ENCODE measurements around the gene TRAF5.
"Not testable (repeated sequence)": the region's sequence is repeated elsewhere in the genome, so short reads cannot be mapped to it uniquely, and the experiment has no call there.

TRAF5 gene

DNA sequence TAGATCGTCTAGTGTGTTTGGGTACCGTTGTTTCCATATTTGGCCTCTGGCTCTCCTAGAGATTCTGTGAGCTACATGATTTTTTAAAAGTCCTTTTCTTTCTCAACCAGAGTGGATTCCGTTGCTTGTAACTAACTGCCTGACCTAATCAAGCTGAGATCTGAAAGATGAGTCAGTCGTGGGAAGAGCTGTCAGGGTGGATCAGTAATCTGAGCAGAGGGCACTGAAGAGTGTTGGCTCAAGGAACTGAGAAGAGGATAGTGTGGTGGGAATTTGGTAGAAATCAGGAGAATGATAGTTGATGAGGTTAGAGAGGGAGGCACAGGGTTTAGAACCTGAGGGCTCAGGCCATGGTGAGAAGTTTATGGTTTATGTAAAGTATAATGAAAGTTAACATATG lies 52.2 kb downstream of the TRAF5 start:
- no peak for DNase-seq (ENCODE audit: low read depth)

GRCh38 chr1:211379446-211379845 lies 52.8 kb downstream of the TRAF5 start:
- DNase-seq (ENCODE audit: low read depth): no peak

- DNase-seq (ENCODE audit: low read depth): no peak
Observed at GRCh38 chr1:211381481-211382181, 55.0 kb downstream of the TRAF5 start.

DNA sequence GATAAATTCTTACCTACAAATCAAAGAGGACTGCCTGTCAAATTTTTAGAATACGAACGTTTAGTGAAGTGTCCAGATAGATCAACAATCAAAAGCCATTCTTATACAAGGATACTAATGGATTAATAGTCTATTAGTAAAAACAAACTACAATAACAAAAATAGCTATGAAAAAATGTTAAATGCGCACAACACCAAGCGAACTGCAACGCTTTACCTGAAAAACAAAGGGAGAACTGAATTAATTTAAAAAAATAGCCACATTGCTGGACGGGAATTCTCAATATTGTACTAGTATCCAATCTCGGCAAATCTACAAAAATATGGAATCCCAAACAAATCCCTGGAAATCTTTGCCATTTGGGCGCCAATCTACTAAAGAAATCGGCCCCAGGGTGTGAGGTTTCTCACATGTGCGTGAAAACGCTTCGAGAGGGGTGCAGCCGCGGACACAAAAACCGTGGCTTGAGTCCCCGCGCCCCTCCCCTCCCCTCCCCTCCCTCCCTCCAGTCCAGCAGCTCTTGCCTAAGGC lies 55.6 kb downstream of the TRAF5 start:
- no peak for DNase-seq (ENCODE audit: low read depth)

DNA sequence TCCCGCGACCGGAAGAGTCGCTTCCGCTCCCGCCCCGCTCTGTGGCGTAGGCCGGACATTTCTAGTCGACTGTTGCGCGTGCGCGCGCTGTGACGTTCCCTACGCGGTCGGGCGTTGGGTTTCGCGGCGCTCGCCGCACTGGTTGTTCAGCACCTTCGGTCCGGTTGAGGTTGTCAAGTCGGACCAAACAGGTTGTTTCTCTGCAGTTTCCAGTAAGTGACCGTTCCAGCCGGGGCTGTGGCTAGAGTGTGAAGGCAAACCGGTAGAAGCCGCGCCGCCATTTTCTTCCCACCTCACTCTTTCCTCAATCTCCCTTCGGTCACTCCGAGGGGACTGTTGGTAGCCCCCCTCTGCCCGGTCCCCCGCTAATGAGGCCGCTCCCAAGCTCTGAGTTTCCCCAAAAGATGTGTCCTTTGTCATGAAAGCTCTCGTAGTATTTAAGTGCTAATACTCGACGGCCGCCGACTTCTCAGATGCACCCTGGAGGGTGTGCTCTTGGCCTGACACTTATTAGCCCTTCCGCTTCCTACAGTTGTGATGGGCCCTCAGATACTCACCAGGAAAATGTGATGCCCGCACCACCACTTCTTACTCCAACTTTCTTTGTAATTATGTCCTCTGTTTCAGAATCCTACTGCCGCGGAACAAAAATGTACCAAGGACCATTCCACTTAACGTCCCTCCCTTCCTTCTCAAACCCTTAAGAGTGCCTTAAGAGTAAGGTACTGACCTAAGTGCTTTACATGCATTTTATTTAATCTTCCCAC lies 56.3 kb downstream of the TRAF5 start:
- peak; percentile 70 for DNase-seq (ENCODE audit: low read depth)

- no peak for DNase-seq (ENCODE audit: low read depth)
Observed at GRCh38 chr1:211384524-211384923, 57.9 kb downstream of the TRAF5 start.

- DNase-seq (ENCODE audit: low read depth): no peak
Observed at GRCh38 chr1:211386921-211387320, 60.3 kb downstream of the TRAF5 start.

DNA sequence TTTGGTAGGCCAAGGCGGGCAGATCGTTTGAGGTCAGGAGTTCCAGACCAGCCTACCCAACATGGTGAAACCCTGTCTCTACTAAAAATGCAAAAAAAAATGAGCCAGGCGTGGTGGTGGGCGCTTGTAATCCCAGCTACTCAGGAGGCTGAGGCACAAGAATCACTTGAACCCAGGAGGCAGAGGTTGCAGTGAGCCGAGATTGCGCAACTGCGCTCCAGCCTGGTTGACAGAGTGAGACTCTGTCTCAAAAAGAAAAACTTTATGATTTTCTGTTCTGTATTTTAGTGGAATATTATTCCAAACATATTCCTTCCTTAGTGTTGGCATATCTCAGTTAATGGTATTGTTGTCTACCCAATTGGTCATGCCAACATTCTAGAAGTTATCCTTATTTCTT lies 64.2 kb downstream of the TRAF5 start:
- not testable (repeated sequence) for DNase-seq (ENCODE audit: low read depth)

GRCh38 chr1:211393203-211393602 lies 66.6 kb downstream of the TRAF5 start:
- DNase-seq (ENCODE audit: low read depth): no peak

- DNase-seq (ENCODE audit: low read depth): not testable (repeated sequence)
Observed at GRCh38 chr1:211398266-211398930, 71.8 kb downstream of the TRAF5 start.

GRCh38 chr1:211399851-211400393 lies 73.3 kb downstream of the TRAF5 start:
- not testable (repeated sequence) for DNase-seq (ENCODE audit: low read depth)

- DNase-seq (ENCODE audit: low read depth): not testable (repeated sequence)
Observed at GRCh38 chr1:211401751-211402150, 75.1 kb downstream of the TRAF5 start.

DNA sequence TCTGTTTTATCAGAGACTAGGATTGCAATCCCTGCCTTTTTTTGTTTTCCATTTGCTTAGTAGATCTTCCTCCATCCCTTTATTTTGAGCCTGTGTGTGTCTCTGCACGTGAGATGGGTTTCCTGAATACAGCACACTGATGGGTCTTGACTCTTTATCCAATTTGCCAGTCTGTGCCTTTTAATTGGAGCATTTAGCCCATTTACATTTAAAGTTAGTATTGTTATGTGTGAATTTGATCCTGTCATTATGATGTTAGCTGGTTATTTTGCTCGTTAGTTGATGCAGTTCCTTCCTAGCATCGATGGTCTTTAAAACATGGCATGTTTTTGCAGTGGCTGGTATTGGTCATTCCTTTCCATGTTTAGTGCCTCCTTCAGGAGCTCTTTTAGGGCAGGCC lies 79.5 kb downstream of the TRAF5 start:
- DNase-seq (ENCODE audit: low read depth): not testable (repeated sequence)

DNA sequence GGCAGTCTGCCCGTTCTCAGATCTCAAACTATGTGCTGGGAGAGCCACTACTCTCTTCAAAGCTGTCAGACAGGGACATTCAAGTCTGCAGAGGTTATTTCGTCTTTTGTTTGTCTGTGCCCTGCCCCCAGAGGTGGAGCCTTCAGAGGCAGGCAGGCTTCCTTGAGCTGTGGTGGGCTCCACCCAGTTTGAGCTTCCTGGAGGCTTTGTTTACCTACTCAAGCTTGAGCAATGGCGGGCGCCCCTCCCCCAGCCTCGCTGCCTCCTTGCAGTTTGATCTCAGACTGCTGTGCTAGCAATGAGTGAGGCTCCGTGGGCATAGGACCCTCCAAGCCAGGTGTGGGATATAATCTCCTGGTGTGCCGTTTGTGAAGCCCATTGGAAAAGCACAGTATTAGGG lies 81.1 kb downstream of the TRAF5 start:
- not testable (repeated sequence) for DNase-seq (ENCODE audit: low read depth)

DNA sequence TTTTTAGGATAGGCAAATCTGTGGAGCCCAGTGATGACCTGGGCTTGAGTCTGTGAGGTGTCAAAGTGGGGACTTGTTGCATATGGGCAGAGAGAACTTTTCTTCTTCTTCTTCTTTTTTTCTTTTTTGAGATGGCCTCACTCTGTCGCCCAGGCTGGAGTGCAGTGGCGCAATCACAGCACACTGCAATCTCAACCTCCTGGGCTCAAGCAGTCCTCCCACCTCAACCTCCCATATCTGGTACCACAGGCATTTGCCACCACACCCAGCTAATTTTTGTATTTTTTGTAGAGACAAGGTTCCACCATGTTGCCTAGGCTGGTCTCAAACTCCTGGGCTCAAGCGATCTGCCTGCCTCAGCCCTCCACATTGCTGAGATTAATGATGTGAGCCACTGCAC lies 85.0 kb downstream of the TRAF5 start:
- DNase-seq (ENCODE audit: low read depth): no peak

DNA sequence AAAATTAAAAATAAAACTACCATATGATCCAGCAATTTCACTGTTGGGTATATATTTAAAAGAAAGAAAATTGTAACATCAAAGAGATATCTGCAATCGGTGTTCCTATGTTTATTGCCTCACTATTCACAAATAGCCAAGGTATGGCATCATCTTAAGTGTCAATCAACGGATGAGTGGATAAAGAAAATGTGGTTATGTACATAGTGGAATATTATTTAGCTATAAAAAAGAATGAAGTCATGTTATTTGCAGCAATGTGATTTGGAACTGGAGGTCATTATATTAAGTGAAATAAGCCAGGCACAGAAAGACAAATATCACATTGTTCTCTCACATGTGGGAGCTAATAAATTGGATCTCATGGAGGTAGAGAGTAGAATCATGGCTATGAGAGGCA lies 89.1 kb downstream of the TRAF5 start:
- DNase-seq (ENCODE audit: low read depth): no peak

DNA sequence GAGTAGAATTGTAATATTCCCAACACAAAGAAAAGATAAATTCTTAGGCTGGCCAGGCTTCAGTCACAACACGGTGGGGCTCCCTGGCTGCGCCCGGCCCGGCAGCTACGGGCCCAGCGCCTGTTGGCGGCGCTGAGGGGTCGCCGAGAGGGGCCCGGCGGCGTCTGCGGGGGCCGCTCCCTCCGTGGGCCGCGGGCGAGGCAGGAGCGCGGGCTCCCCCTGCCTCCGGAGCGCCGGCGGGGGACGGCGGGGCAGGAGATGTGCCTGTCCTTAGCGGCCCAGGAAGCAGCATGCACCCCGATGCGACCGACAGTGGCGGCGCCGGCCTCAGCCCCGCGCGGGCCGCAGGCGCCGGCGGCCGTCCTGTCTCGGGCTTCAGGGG lies 89.6 kb downstream of the TRAF5 start:
- DNase-seq (ENCODE audit: low read depth): peak; percentile 8

DNA sequence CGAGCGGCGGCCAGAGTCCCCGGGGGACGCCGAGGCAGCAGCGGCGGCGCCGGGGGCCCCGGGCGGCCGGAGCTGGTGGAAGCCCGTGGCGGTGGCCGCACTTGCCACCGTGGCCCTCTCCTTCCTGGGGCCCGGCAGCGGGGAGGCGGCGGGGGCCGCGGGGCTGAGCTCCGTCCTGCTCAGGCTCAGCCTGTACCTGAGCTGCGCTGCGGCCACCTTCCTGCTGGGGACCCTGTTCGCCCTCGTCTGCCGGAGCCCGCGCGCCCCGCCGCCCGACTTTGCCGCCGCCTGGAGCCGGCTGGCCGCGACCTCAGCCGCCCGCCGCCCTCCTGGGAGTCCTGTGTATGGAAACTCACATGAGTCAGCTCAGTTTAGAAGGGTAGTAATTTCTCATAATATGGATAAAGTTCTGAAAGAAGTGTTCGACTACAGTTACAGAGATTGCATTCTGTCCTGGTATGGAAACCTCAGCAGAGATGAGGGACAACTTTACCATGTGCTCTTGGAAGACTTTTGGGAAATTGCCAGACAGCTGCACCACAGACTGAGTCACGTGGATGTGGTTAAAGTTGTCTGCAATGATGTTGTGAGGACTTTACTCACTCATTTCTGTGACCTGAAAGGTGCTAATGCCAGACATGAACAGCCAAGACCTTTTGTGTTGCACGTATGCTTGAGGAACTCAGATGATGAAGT lies 90.1 kb downstream of the TRAF5 start:
- peak; percentile 32 for DNase-seq (ENCODE audit: low read depth)

DNA sequence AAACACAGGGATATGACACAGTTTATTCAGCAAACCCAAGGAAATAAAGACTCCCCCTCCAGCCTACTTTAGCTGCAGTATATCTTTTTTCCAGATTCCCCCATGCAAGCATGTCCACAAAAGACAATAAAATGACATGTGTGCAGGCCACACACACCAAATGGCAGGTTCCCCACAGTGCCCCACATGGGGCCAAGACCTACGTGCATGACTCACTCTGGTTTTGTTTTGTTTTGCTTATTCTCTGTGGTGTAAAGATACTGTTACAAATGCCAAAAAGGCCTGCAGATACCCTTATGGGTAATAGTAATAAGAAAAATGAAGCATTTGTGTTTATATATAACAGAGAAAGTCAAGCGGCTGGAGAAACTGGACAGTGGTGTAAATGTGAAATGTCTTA lies 93.8 kb downstream of the TRAF5 start:
- no peak for DNase-seq (ENCODE audit: low read depth)

GRCh38 chr1:211420845-211421454 lies 94.3 kb downstream of the TRAF5 start:
- DNase-seq (ENCODE audit: low read depth): no peak

GRCh38 chr1:211424018-211424417 lies 97.4 kb downstream of the TRAF5 start:
- no peak for DNase-seq (ENCODE audit: low read depth)
